Calu3 (cell line): Measurements from ENCODE around the gene OSMR. TPM values are rescaled to one million over a fixed set of nuclear protein-coding genes. Genes with fewer than 3 reads are reported as not detected.

Experiments
- BruUV-seq: library from RNA; stranded (reverse); fragments of 400-500 nt; replicated peaks from 2 replicates; lab custom pipeline; 2021; lab: Mats Ljungman, UMichigan
- CTCF ChIA-PET: fragments of 300-600 bp; sonication (Branson Sonifier 250); formaldehyde crosslinking; loops from one replicate; lab custom pipeline; 2022; ENCODE audit warnings: antibody characterized with exemption; lab: Charles Lee
- DNase-seq: peaks from one replicate; pipeline ENCODE4 v3.0.0; 2022
- H3K27ac Mint-ChIP-seq: one replicate; pipeline ENCODE4 v1.8.0; 2022; ENCODE audit warnings: mixed read lengths; ENCODE audit not compliant: unreplicated experiment
- H3K27me3 Mint-ChIP-seq: one replicate; pipeline ENCODE4 v1.8.0; 2022; ENCODE audit warnings: mixed read lengths; ENCODE audit not compliant: unreplicated experiment
- H3K36me3 Mint-ChIP-seq: one replicate; pipeline ENCODE4 v1.8.0; 2022; ENCODE audit warnings: mild to moderate bottlenecking, moderate library complexity, mixed read lengths; ENCODE audit not compliant: insufficient read depth, unreplicated experiment
- H3K4me1 Mint-ChIP-seq: one replicate; pipeline ENCODE4 v1.8.0; 2022; ENCODE audit warnings: mild to moderate bottlenecking, low read depth, mixed read lengths; ENCODE audit not compliant: unreplicated experiment
- H3K4me3 Mint-ChIP-seq: one replicate; pipeline ENCODE4 v1.8.0; 2022; ENCODE audit warnings: mild to moderate bottlenecking, low read depth, moderate library complexity, mixed read lengths; ENCODE audit not compliant: unreplicated experiment
- H3K9me3 Mint-ChIP-seq: one replicate; pipeline ENCODE4 v1.8.0; 2022; ENCODE audit warnings: low read depth, mixed read lengths; ENCODE audit not compliant: unreplicated experiment
- intact Hi-C: fragments of 100-400 bp; cut with micrococcal nuclease; formaldehyde crosslinking; loops from one replicate; pipeline ENCODE4 v1.10.0; 2022; ENCODE audit not compliant: unreplicated experiment
- total RNA-seq: library from RNA; stranded (reverse); gene quantifications from 2 replicates; pipeline ENCODE4 v1.2.3, GENCODE V29; 2022
- TF ChIP-seq, protein P1 (sequence below): fragments of 200-600 bp; IDR thresholded peaks from one replicate; pipeline ENCODE4 v1.8.0; 2022; ENCODE audit warnings: antibody characterized with exemption; ENCODE audit not compliant: unreplicated experiment

OSMR gene
- total RNA-seq, 1 experiment from 2014 or later = 76.4 TPM

DNA sequence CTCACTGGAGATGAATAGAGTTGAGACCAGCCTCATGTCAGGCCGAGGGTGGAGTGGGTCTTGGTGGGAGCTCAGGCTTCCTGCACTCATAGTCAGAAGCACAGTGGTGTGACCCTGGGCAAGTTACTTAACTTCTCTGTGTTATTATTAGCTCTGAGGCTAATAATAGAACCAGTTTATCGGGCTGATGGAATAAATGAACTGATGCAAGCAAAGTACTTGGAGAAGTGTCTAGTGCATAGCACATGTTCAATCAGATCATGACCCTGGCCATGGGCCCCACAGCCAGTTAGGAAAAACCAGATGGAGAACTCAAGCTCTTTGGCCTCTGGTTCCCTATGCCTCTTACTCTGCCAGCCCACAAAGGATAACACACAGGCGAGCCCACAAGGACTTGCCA is 45.3 kb upstream of the OSMR start:
- no TSS peak for BruUV-seq
- Mint-ChIP-seq H3K4me1 (no peaks in the 10 kb centered on the region), H3K36me3 (no peaks in the 10 kb centered on the region), H3K27me3 (peaks cover 50% of the 10 kb centered on the region), H3K4me3 (no peak overlapping the region), H3K27ac (no peak overlapping the region), H3K9me3 (no peaks in the 10 kb centered on the region)
- CTCF ChIA-PET = no interaction called here
- intact Hi-C loops = loop anchor here (10.0 kb wide), 1 partner anchor 586 kb away; no protein-coding TSS in a partner anchor
- no peak for DNase-seq
- TF ChIP-seq, protein P1, sequence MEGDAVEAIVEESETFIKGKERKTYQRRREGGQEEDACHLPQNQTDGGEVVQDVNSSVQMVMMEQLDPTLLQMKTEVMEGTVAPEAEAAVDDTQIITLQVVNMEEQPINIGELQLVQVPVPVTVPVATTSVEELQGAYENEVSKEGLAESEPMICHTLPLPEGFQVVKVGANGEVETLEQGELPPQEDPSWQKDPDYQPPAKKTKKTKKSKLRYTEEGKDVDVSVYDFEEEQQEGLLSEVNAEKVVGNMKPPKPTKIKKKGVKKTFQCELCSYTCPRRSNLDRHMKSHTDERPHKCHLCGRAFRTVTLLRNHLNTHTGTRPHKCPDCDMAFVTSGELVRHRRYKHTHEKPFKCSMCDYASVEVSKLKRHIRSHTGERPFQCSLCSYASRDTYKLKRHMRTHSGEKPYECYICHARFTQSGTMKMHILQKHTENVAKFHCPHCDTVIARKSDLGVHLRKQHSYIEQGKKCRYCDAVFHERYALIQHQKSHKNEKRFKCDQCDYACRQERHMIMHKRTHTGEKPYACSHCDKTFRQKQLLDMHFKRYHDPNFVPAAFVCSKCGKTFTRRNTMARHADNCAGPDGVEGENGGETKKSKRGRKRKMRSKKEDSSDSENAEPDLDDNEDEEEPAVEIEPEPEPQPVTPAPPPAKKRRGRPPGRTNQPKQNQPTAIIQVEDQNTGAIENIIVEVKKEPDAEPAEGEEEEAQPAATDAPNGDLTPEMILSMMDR = no peak

DNA sequence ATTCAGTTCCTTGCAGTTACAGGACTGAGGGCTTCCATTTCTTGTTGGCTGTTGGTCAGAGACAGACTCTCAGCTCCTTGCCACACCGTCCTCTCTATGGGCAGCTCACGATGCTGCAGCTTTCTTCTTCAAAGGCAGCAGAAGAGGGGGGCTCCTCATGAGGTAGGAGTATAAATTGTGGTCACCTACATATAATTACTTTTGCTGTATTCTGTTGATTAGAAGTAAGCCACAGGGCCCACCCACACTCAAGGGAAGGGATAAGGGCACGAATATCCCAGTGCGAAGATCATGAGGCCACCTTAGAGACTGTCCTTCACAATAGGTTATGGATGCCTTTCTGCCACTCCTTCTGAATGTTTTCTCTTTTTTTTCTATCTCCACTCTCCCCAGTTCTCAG is 43.7 kb upstream of the OSMR start:
- no TSS peak for BruUV-seq
- TF ChIP-seq, protein P1 = no peak
- H3K9me3 Mint-ChIP-seq = no peaks in the 10 kb centered on the region
- DNase-seq = no peak
- H3K36me3 Mint-ChIP-seq = no peaks in the 10 kb centered on the region
- H3K4me3 Mint-ChIP-seq = no peak overlapping the region
- peaks cover 7% of the 10 kb centered on the region for H3K4me1 Mint-ChIP-seq
- H3K27ac Mint-ChIP-seq = no peak overlapping the region
- intact Hi-C loops = loop anchor here (10.0 kb wide), 1 partner anchor 587 kb away; no protein-coding TSS in a partner anchor
- H3K27me3 Mint-ChIP-seq = peaks cover 46% of the 10 kb centered on the region
- CTCF ChIA-PET = interaction anchor here (1.3 kb wide), 1 partner anchor 360 kb away, joined by 3 read pairs; no protein-coding TSS in a partner anchor

DNA sequence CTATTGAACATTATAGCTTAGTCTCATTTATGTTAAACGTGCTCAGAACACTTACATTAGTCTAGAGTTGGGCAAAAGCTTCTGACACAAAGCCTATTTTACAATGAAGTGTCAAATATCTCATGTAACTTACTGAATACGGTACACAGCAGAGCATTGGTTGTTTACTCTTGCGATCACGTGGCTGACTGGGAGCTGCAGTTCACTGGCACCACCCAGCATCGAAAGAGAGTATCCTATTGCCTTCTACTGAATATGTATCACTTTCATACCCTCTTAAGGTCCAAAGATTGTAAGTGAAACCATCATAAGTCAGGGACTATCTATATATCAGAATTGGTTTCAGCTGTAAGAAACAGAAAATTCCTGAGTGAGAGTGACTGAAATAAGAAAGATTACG is 42.6 kb upstream of the OSMR start:
- peaks cover 50% of the 10 kb centered on the region for H3K27me3 Mint-ChIP-seq
- H3K4me1 Mint-ChIP-seq = peaks cover 15% of the 10 kb centered on the region
- no peak overlapping the region for H3K27ac Mint-ChIP-seq
- CTCF ChIA-PET = interaction anchor here (0.6 kb wide), 1 partner anchor 104 kb away, joined by 3 read pairs; no protein-coding TSS in a partner anchor
- no peak overlapping the region for H3K4me3 Mint-ChIP-seq
- no peaks in the 10 kb centered on the region for H3K36me3 Mint-ChIP-seq
- BruUV-seq = no TSS peak
- TF ChIP-seq, protein P1 = no peak
- DNase-seq = no peak
- H3K9me3 Mint-ChIP-seq = no peaks in the 10 kb centered on the region
- intact Hi-C loops = loop anchor here (10.0 kb wide), 1 partner anchor 588 kb away; no protein-coding TSS in a partner anchor

DNA sequence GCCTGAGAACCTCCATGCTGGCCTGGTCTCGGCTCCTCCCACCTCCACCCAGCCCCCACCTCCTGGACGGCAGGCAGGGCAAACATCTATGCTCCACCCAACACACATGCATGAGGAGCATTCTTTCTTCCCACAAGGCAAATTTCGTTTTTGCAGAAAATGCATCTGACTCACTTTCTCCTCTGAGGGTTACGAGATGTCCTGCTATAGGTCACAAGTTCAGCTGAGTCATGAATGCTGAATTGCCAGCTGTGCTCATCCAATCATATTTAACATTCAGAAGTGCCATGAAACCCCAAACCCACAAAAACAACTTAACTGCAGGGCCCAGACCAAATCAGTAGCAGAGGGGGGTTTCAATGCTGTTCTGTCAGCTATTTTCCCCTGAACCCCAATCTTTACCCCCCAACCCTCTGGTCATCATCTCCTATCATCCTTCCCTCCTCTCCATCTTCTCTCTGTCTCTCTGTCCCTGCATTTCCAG is 39.0 kb upstream of the OSMR start:
- BruUV-seq = no TSS peak
- Mint-ChIP-seq H3K4me3 (no peak overlapping the region), H3K27me3 (peaks cover 26% of the 10 kb centered on the region), H3K9me3 (no peaks in the 10 kb centered on the region), H3K4me1 (peaks cover 15% of the 10 kb centered on the region), H3K36me3 (no peaks in the 10 kb centered on the region), H3K27ac (no peak overlapping the region)
- TF ChIP-seq, protein P1 = no peak
- CTCF ChIA-PET = interaction anchor here (3.6 kb wide), 1 partner anchor 365 kb away, joined by 106 read pairs; no protein-coding TSS in a partner anchor
- intact Hi-C loops = loop anchor here (5.0 to 10.0 kb wide), 3 partner anchors 135 to 592 kb away; no protein-coding TSS in a partner anchor
- DNase-seq = peak; percentile 21
